IMR-90 (cell line): Measurements from ENCODE around the gene SH3RF1. TPM values are rescaled to one million over a fixed set of nuclear protein-coding genes. Genes with fewer than 3 reads are reported as not detected.

Experiments used
- ATAC-seq: fragments of 200-7000 bp; cut with Tn5 transposase; 2 replicates; pipeline ENCODE4 v1.9.1; 2020; ENCODE audit warnings: low read depth, mild to moderate bottlenecking, moderate library complexity
- Bru-seq: library from RNA; stranded (reverse); fragments of 400-500 nt; gene quantifications from one replicate; lab custom pipeline; 2021; lab: Mats Ljungman, UMichigan
- BruChase-seq, 2 experiments: library from RNA; stranded (reverse); fragments of 400-500 nt; gene quantifications; one replicate each; lab custom pipeline; 2021; lab: Mats Ljungman, UMichigan
- BruUV-seq: library from RNA; stranded (reverse); fragments of 400-500 nt; replicated peaks from 2 replicates; lab custom pipeline; 2021; lab: Mats Ljungman, UMichigan
- CTCF ChIA-PET: fragments of 300-600 bp; formaldehyde crosslinking; extraction: SDS; loops from one replicate; lab custom pipeline; 2021; ENCODE audit warnings: antibody characterized with exemption; lab: Yijun Ruan, JAX
- POLR2A ChIA-PET: fragments of 300-600 bp; sonication (Branson Sonifier 250); formaldehyde crosslinking; loops from one replicate; lab custom pipeline; 2022; ENCODE audit warnings: antibody characterized with exemption; ENCODE audit not compliant: unreplicated experiment; lab: Charles Lee
- DNase-seq: peaks from one replicate; pipeline ENCODE4 v3.0.0; 2013
- H2AFZ ChIP-seq: replicated peaks from 2 replicates; pipeline ENCODE3; 2013; ENCODE audit warnings: low read length, mild to moderate bottlenecking; ENCODE audit not compliant: poor library complexity
- H2AK5ac ChIP-seq: 2 replicates; pipeline ENCODE4 v1.6.1; 2013; ENCODE audit warnings: low read depth, low read length, inconsistent platforms
- H2AK9ac ChIP-seq: replicated peaks from 2 replicates; pipeline ENCODE3; 2013; ENCODE audit warnings: mild to moderate bottlenecking, low read depth, low read length, moderate library complexity; ENCODE audit not compliant: poor library complexity
- H2BK120ac ChIP-seq: 2 replicates; pipeline ENCODE4 v1.6.1; 2013; ENCODE audit warnings: low read depth, low read length, inconsistent platforms
- H2BK15ac ChIP-seq: 3 replicates; pipeline ENCODE4 v1.6.1; 2013; ENCODE audit warnings: low read depth, low read length, inconsistent platforms
- H2BK20ac ChIP-seq: 2 replicates; pipeline ENCODE4 v1.6.1; 2013; ENCODE audit warnings: low read depth, mild to moderate bottlenecking, inconsistent platforms, low read length, moderate library complexity
- H2BK5ac ChIP-seq: 2 replicates; pipeline ENCODE4 v1.6.1; 2013; ENCODE audit warnings: mild to moderate bottlenecking, low read depth, low read length, inconsistent platforms; ENCODE audit not compliant: poor library complexity, severe bottlenecking
- H3K14ac ChIP-seq: replicated peaks from 2 replicates; pipeline ENCODE4 v1.6.1; 2013; ENCODE audit warnings: low read depth, low read length, inconsistent platforms
- H3K18ac ChIP-seq: 2 replicates; pipeline ENCODE4 v1.6.1; 2013; ENCODE audit warnings: low read depth, low read length, control low read depth
- H3K23ac ChIP-seq: 2 replicates; pipeline ENCODE4 v1.6.1; 2013; ENCODE audit warnings: low read depth, low read length, inconsistent platforms
- H3K27ac ChIP-seq: 2 replicates; pipeline ENCODE4 v1.5.1; 2013; ENCODE audit warnings: mild to moderate bottlenecking, control low read depth, low read length; ENCODE audit not compliant: insufficient read depth
- H3K27me3 ChIP-seq: 2 replicates; pipeline ENCODE4 v1.6.1; 2013; ENCODE audit warnings: low read length; ENCODE audit not compliant: control insufficient read depth, insufficient read depth
- H3K36me3 ChIP-seq: 2 replicates; pipeline ENCODE4 v1.6.1; 2013; ENCODE audit warnings: low read length, mixed read lengths; ENCODE audit not compliant: control insufficient read depth, insufficient read depth
- H3K4ac ChIP-seq: 2 replicates; pipeline ENCODE4 v1.6.1; 2013; ENCODE audit warnings: low read depth, low read length, inconsistent platforms
- H3K4me1 ChIP-seq: 2 replicates; pipeline ENCODE4 v1.6.1; 2013; ENCODE audit warnings: low read length, mixed read lengths; ENCODE audit not compliant: control insufficient read depth, insufficient read depth
- H3K4me2 ChIP-seq: 2 replicates; pipeline ENCODE4 v1.6.1; 2013; ENCODE audit warnings: low read depth, mild to moderate bottlenecking, control low read depth, low read length, moderate library complexity
- H3K4me3 ChIP-seq: 2 replicates; pipeline ENCODE4 v1.5.1; 2013; ENCODE audit warnings: low read depth, mild to moderate bottlenecking, control low read depth, low read length, moderate library complexity; ENCODE audit not compliant: insufficient read depth
- H3K56ac ChIP-seq: 2 replicates; pipeline ENCODE4 v1.6.1; 2013; ENCODE audit warnings: low read length, inconsistent platforms; ENCODE audit not compliant: insufficient read depth; ENCODE audit errors: extremely low read depth
- H3K79me1 ChIP-seq, 2 experiments: 2 replicates each; pipeline ENCODE4 v1.6.1; 2013; ENCODE audit warnings: low read length in 2 of 2, inconsistent platforms in 1 of 2, low read depth in 1 of 2
- H3K9ac ChIP-seq: 2 replicates; pipeline ENCODE4 v1.6.1; 2013; ENCODE audit warnings: low read depth, low read length, control low read depth
- H3K9me1 ChIP-seq: 2 replicates; pipeline ENCODE4 v1.6.1; 2013; ENCODE audit warnings: low read length, inconsistent platforms; ENCODE audit not compliant: insufficient read depth
- H3K9me3 ChIP-seq: 2 replicates; pipeline ENCODE4 v1.6.1; 2013; ENCODE audit warnings: low read length; ENCODE audit not compliant: control insufficient read depth, insufficient read depth
- H4K20me1 ChIP-seq: 2 replicates; pipeline ENCODE4 v1.6.1; 2013; ENCODE audit warnings: low read length, inconsistent platforms; ENCODE audit not compliant: insufficient read depth
- H4K5ac ChIP-seq: 2 replicates; pipeline ENCODE4 v1.6.1; 2013; ENCODE audit warnings: mild to moderate bottlenecking, low read depth, low read length, control low read depth
- H4K8ac ChIP-seq, 2 experiments: 2 replicates each; pipeline ENCODE4 v1.6.1; 2013; ENCODE audit warnings: low read depth in 2 of 2, low read length in 2 of 2, control low read depth in 1 of 2, inconsistent platforms in 1 of 2
- H4K91ac ChIP-seq: 2 replicates; pipeline ENCODE4 v1.6.1; 2013; ENCODE audit warnings: low read depth, low read length, inconsistent platforms; ENCODE audit not compliant: insufficient read depth
- CEBPB ChIP-seq: IDR thresholded peaks from 2 replicates; pipeline ENCODE4 v1.6.1; 2012; ENCODE audit warnings: low read depth, low read length, improper control_type of control experiment
- CHD1 ChIP-seq: IDR thresholded peaks from 2 replicates; pipeline ENCODE4 v1.6.1; 2012; ENCODE audit warnings: low read depth, low read length, improper control_type of control experiment
- CTCF ChIP-seq: conservative IDR thresholded peaks from 2 replicates; pipeline ENCODE4 v1.5.1; 2012; ENCODE audit warnings: mild to moderate bottlenecking, low read depth, low read length, improper control_type of control experiment
- MAFK ChIP-seq: IDR thresholded peaks from 2 replicates; pipeline ENCODE4 v1.6.1; 2012; ENCODE audit warnings: low read depth, low read length, improper control_type of control experiment
- MAZ ChIP-seq: IDR thresholded peaks from 2 replicates; pipeline ENCODE4 v1.6.1; 2012; ENCODE audit warnings: low read depth, mild to moderate bottlenecking, low read length, improper control_type of control experiment, moderate library complexity, borderline replicate concordance
- MXI1 ChIP-seq: IDR thresholded peaks from 2 replicates; pipeline ENCODE4 v1.6.1; 2012; ENCODE audit warnings: low read depth, mild to moderate bottlenecking, low read length, moderate library complexity, borderline replicate concordance
- NFE2L2 ChIP-seq: fragments of 150-350 bp; IDR thresholded peaks from 2 replicates; pipeline ENCODE4 v1.6.1; 2016; ENCODE audit warnings: low read depth, mild to moderate bottlenecking, low read length
- POLR2A ChIP-seq: IDR thresholded peaks from 2 replicates; pipeline ENCODE4 v1.6.1; 2012; ENCODE audit warnings: mild to moderate bottlenecking, low read depth, low read length
- RAD21 ChIP-seq: IDR thresholded peaks from 2 replicates; pipeline ENCODE4 v1.6.1; 2012; ENCODE audit warnings: low read length, improper control_type of control experiment
- RCOR1 ChIP-seq: IDR thresholded peaks from 2 replicates; pipeline ENCODE4 v1.6.1; 2012; ENCODE audit warnings: mild to moderate bottlenecking, low read length, improper control_type of control experiment; ENCODE audit not compliant: insufficient replicate concordance
- SMC3 ChIP-seq: fragments of 150-350 bp; IDR thresholded peaks from 2 replicates; pipeline ENCODE4 v1.6.1; 2016; ENCODE audit warnings: low read depth, mild to moderate bottlenecking, antibody characterized with exemption, low read length, moderate library complexity
- USF2 ChIP-seq: fragments of 150-350 bp; IDR thresholded peaks from 2 replicates; pipeline ENCODE4 v1.6.1; 2017; ENCODE audit warnings: mild to moderate bottlenecking, antibody characterized with exemption, low read length, low read depth
- WGBS, 2 experiments: methylation state at CpG; one replicate each; pipeline versions ENCODE4 v1.1.5 to v1.1.7; 2013; ENCODE audit warnings: missing lambda C conversion rate in 2 of 2; ENCODE audit not compliant: insufficient read length in 1 of 2; ENCODE audit errors: extremely low coverage in 2 of 2; 5-methylcytosine and 5-hydroxymethylcytosine counted together
- dilution Hi-C: fragments of 300-500 bp; cut with HindIII; formaldehyde crosslinking; loops from one replicate; pipeline ENCODE4 v1.14.3; 2018; ENCODE audit warnings: low sequenced_read_pairs; ENCODE audit not compliant: unreplicated experiment
- in situ Hi-C: fragments of 300-500 bp; cut with MboI; formaldehyde crosslinking; loops from 3 replicates; pipeline ENCODE4 v1.14.3; 2019; ENCODE audit warnings: low sequenced_read_pairs, inconsistent platforms, mixed read lengths
- intact Hi-C: fragments of 100-400 bp; cut with micrococcal nuclease; formaldehyde crosslinking; loops from 2 replicates; pipeline ENCODE4 v1.10.0; 2022
- long read RNA-seq: library from polyadenylated mRNA; unstranded; transcript quantifications from one replicate; pipeline ENCODE4 v2.0.0, GENCODE V29; 2021; ENCODE audit not compliant: unreplicated experiment
- polyA plus RNA-seq, 3 experiments: library from polyadenylated mRNA; depleted of rRNA; stranded (reverse); fragments of >200 nt; gene quantifications; 2 replicates each; pipeline ENCODE4 v1.2.3, GENCODE V29; 2012; ENCODE audit warnings: low replicate concordance in 1 of 3
- total RNA-seq: library from RNA; depleted of rRNA; stranded (reverse); fragments of >200 nt; gene quantifications from 2 replicates; pipeline ENCODE4 v1.2.3, GENCODE V29; 2012; rRNA removed

SH3RF1 gene
- 29.8 and 30.0 TPM in 2 replicates for total RNA-seq
- polyA plus RNA-seq (2012; rRNA removed), result 22.0 and 23.1 TPM in 2 replicates
- polyA plus RNA-seq (2012; cell fraction: cytosol; rRNA removed), result 12.1 and 19.9 TPM in 2 replicates
- polyA plus RNA-seq (2012; cell fraction: nucleus; rRNA removed; ENCODE audit: low replicate concordance), result 27.7 and 38.4 TPM in 2 replicates
- Bru-seq, nascent RNA, result percentile 98 among the genes with signal in this experiment
- BruChase-seq, experiment 1, labeled RNA remaining after a 6-hour chase, result percentile 76 among the genes with signal in this experiment
- percentile 83 among the genes with signal in this experiment for BruChase-seq, experiment 2, labeled RNA remaining after a 2-hour chase
- long read RNA-seq, full-length matches to known transcripts, result 8 of 51 reads
- long read RNA-seq, partial matches to known transcripts, result 27 of 51 reads
- long read RNA-seq, other reads (novel, unspliced or antisense), result 16 of 51 reads

GRCh38 chr4:169270810-169271691 lies at the start of gene SH3RF1:
Gene SH3RF1, minus strand, starts transcription at chr4:169270956. Its CDS starts 1,744 bp downstream, at chr4:169269212.
- intact Hi-C loops (loop anchor here (1.0 to 10.0 kb wide), 4 partner anchors 46 to 348 kb away; no protein-coding TSS in a partner anchor), dilution Hi-C loops (no loop called here), in situ Hi-C loops (no loop called here)
- WGBS, 2 experiments, result 1% methylated on average over 42 of the region's 110 CpGs; no CpG with 5 or more reads in 1 of the 2 experiments
- peak within 1 kb of the TSS; percentile 94 for H3K4me3 ChIP-seq
- peak within 1 kb of the TSS; percentile 94 for H3K56ac ChIP-seq
- peak within 1 kb of the TSS; percentile 91 for H3K4ac ChIP-seq
- H2AFZ ChIP-seq, result peak within 1 kb of the TSS; percentile 88
- CTCF ChIA-PET, result interaction anchor here (1.5 kb wide), 1 partner anchor 155 kb away, joined by 3 read pairs; no protein-coding TSS in a partner anchor
- no TSS peak for BruUV-seq
- peaks cover 9% of the 10 kb centered on the region for H3K4me1 ChIP-seq
- peak within 1 kb of the TSS; percentile 93 for H3K14ac ChIP-seq
- no peaks in the 10 kb centered on the region for H3K9me3 ChIP-seq
- H3K23ac ChIP-seq, result peak within 1 kb of the TSS; percentile 89
- POLR2A ChIA-PET, result no interaction called here
- peaks cover 5% of the 10 kb centered on the region for H3K9me1 ChIP-seq
- peak within 1 kb of the TSS; percentile 86 for H2BK5ac ChIP-seq
- H4K20me1 ChIP-seq, result peaks cover 12% of the 10 kb centered on the region; the same call in 1 of the 2 replicates
- DNase-seq (peak; percentile 82), ATAC-seq (peak; percentile 88)
- H2AK5ac ChIP-seq, result peak within 1 kb of the TSS; percentile 42
- H2AK9ac ChIP-seq, result peak within 1 kb of the TSS; percentile 92
- peak within 1 kb of the TSS; percentile 84 for H3K27ac ChIP-seq
- H4K8ac ChIP-seq, result peak within 1 kb of the TSS; percentile 11 to 86
- peak within 1 kb of the TSS; percentile 60 for H2BK20ac ChIP-seq
- H3K27me3 ChIP-seq, result no peaks in the 10 kb centered on the region
- peak within 1 kb of the TSS; percentile 92 for H3K9ac ChIP-seq
- H3K79me1 ChIP-seq, result peaks cover 0 to 13% of the 10 kb centered on the region in 2 experiments; a peak in 2 of 4 replicates
- peak within 1 kb of the TSS; percentile 56 for H4K91ac ChIP-seq
- no peaks in the 10 kb centered on the region; the same call in 1 of the 2 replicates for H3K36me3 ChIP-seq
- peak within 1 kb of the TSS; percentile 95 for H3K4me2 ChIP-seq
- H2BK120ac ChIP-seq, result peak within 1 kb of the TSS; percentile 75
- peak within 1 kb of the TSS; percentile 68 for H3K18ac ChIP-seq
- peak within 1 kb of the TSS; percentile 23; the same call in 1 of the 3 replicates for H2BK15ac ChIP-seq
- H4K5ac ChIP-seq, result peak within 1 kb of the TSS; percentile 84
- TF ChIP-seq NFE2L2 (no peak), CHD1 (no peak), RCOR1 (no peak), CTCF (peak; percentile 45), CEBPB (no peak), POLR2A (peak; percentile 95), USF2 (no peak), MAZ (peak; percentile 83; the same call in 1 of the 2 replicates), MXI1 (peak; percentile 75), MAFK (no peak), RAD21 (peak; percentile 53), SMC3 (peak; percentile 36)
